NK-92 treated with Interleukin-12 subunit alpha and Interleukin-12 subunit beta, amount 100 ng/mL, for 24 hours (cell line): ENCODE results near the gene XAB2.

Experiments used
- DNase-seq: peaks from one replicate; lab custom pipeline; 2025; lab: John Stamatoyannopoulos, UW

Gene XAB2

GRCh38 chr19:7611541-7612279 lies 17.6 kb downstream of the XAB2 start:
- DNase-seq, result no peak

GRCh38 chr19:7610491-7611240 lies 18.7 kb downstream of the XAB2 start:
- no peak for DNase-seq

GRCh38 chr19:7607874-7608560 lies 21.3 kb downstream of the XAB2 start:
- no peak for DNase-seq

GRCh38 chr19:7607212-7607873 lies 22.0 kb downstream of the XAB2 start:
- no peak for DNase-seq

- DNase-seq, result no peak
These were observed 23.1 kb downstream of the XAB2 start for GRCh38 chr19:7606289-7606688.

GRCh38 chr19:7605490-7606222 lies 23.7 kb downstream of the XAB2 start:
- DNase-seq, result no peak

- DNase-seq, result no peak
These were observed 25.4 kb downstream of the XAB2 start for GRCh38 chr19:7603919-7604318.

- DNase-seq, result no peak
These were observed 26.3 kb downstream of the XAB2 start for GRCh38 chr19:7602935-7603497.

- DNase-seq, result no peak
These were observed 27.0 kb downstream of the XAB2 start for GRCh38 chr19:7602240-7602934.

GRCh38 chr19:7600721-7601120 lies 28.6 kb downstream of the XAB2 start:
- no peak for DNase-seq

- DNase-seq, result no peak
These were observed 31.2 kb downstream of the XAB2 start for GRCh38 chr19:7598180-7598579.

- no peak for DNase-seq
These were observed 31.7 kb downstream of the XAB2 start for GRCh38 chr19:7597689-7598088.

- DNase-seq, result no peak
These were observed 33.0 kb downstream of the XAB2 start for GRCh38 chr19:7596211-7596937.

GRCh38 chr19:7595466-7596133 lies 33.7 kb downstream of the XAB2 start, which contains the start of gene CAMSAP3:
TSS of gene CAMSAP3 (plus strand) at chr19:7595863. CDS start at chr19:7596003, 140 bp downstream.
- no peak for DNase-seq

- DNase-seq, result no peak
These were observed 39.1 kb downstream of the XAB2 start for GRCh38 chr19:7590256-7590655.

GRCh38 chr19:7589822-7590221 lies 39.5 kb downstream of the XAB2 start:
- no peak for DNase-seq

- no peak for DNase-seq
These were observed 46.9 kb downstream of the XAB2 start for GRCh38 chr19:7582446-7582845.

- DNase-seq, result no peak
These were observed 50.2 kb downstream of the XAB2 start for GRCh38 chr19:7579182-7579581.

GRCh38 chr19:7578127-7578526 lies 51.2 kb downstream of the XAB2 start:
- no peak for DNase-seq
